Neural crest cell (in vitro differentiated cells): ENCODE results near the gene SYNPO2. TPM values are rescaled to one million over a fixed set of nuclear protein-coding genes. Genes with fewer than 3 reads are reported as not detected.

Experiments used
- DNase-seq: peaks from one replicate; pipeline ENCODE4 v3.0.0; 2021; ENCODE audit warnings: low read depth, mixed read lengths, low spot score
- H3K27ac Mint-ChIP-seq: one replicate; pipeline ENCODE4 v1.8.0; 2021; ENCODE audit warnings: mild to moderate bottlenecking, mixed read lengths; ENCODE audit not compliant: unreplicated experiment
- H3K27me3 Mint-ChIP-seq: 2 replicates; pipeline ENCODE4 v1.8.0; 2021; ENCODE audit warnings: low read depth, mild to moderate bottlenecking, mixed read lengths
- H3K36me3 Mint-ChIP-seq: 2 replicates; pipeline ENCODE4 v1.8.0; 2021; ENCODE audit warnings: low read depth, mild to moderate bottlenecking, mixed read lengths
- H3K4me1 Mint-ChIP-seq: 2 replicates; pipeline ENCODE4 v1.8.0; 2021; ENCODE audit warnings: mixed read lengths
- H3K4me3 Mint-ChIP-seq: one replicate; pipeline ENCODE4 v1.8.0; 2021; ENCODE audit warnings: mild to moderate bottlenecking, mixed read lengths
- H3K9me3 Mint-ChIP-seq: 2 replicates; pipeline ENCODE4 v1.8.0; 2021; ENCODE audit warnings: mixed read lengths
- total RNA-seq: library from RNA; stranded (reverse); gene quantifications from 2 replicates; pipeline ENCODE4 v1.2.1, GENCODE V29; 2021
- TF ChIP-seq, protein P1 (sequence below): fragments of 200-600 bp; sonication (generic); conservative IDR thresholded peaks from 2 replicates; pipeline ENCODE4 v1.5.0; 2021; ENCODE audit warnings: antibody characterized with exemption, mild to moderate bottlenecking

The SYNPO2 gene
- total RNA-seq, 1 donor from 2014 or later, result 0.07 TPM

DNA sequence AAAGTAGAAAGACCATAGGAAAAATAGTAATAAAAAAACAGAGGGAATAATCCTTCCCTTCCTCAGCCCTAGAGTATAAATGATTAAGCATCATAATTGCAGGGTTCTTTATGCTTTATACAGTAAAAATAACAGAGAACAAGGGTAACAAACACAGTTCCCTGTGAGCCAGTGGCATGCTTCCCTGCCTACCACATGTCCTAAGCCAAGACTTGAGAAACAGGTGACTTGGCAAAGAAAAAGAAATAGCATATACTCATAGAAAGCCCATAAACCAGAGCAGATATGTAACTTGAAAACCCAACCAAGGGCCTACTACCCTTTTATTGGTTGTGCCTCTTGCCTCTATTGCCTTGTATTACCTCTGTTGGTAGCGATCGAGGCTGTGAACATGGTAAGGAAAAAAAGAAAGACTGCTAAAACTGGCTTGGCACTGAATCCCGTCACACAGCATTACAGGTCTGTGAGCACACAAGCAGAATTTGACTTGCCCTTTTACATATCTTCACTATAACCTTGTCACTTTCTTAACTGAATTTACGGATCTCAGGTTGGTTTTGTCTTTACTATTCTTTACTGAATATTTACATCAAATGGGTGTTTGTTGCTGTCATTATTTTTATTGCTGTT is 216.1 kb downstream of the SYNPO2 start:
- Mint-ChIP-seq H3K27ac (no peak overlapping the region), H3K4me1 (peaks cover 22% of the 10 kb centered on the region), H3K4me3 (no peak overlapping the region), H3K36me3 (peaks cover 4% of the 10 kb centered on the region), H3K27me3 (no peaks in the 10 kb centered on the region), H3K9me3 (peaks cover 7% of the 10 kb centered on the region)
- DNase-seq, result no peak
- TF ChIP-seq, protein P1, sequence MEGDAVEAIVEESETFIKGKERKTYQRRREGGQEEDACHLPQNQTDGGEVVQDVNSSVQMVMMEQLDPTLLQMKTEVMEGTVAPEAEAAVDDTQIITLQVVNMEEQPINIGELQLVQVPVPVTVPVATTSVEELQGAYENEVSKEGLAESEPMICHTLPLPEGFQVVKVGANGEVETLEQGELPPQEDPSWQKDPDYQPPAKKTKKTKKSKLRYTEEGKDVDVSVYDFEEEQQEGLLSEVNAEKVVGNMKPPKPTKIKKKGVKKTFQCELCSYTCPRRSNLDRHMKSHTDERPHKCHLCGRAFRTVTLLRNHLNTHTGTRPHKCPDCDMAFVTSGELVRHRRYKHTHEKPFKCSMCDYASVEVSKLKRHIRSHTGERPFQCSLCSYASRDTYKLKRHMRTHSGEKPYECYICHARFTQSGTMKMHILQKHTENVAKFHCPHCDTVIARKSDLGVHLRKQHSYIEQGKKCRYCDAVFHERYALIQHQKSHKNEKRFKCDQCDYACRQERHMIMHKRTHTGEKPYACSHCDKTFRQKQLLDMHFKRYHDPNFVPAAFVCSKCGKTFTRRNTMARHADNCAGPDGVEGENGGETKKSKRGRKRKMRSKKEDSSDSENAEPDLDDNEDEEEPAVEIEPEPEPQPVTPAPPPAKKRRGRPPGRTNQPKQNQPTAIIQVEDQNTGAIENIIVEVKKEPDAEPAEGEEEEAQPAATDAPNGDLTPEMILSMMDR, result no peak

DNA sequence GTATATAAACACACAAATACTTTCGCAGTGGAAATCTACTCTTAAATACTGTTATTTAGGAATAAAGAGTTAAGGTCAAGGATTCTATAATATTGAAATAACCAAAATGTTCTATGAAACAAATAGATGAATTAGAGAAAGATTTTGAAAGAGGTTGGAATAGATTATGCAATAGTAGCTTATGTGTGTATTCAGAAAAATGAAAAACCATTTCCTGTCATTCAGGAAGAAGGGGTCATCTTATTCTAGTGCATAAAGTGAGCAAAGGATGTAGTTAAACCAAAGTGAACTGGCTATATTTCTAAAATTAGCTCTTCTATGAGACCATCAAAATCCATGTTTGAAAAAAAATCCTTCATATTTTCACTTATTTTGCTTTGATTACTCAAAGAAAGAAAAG is 217.0 kb downstream of the SYNPO2 start:
- Mint-ChIP-seq H3K36me3 (peaks cover 4% of the 10 kb centered on the region), H3K27me3 (no peaks in the 10 kb centered on the region), H3K9me3 (peaks cover 7% of the 10 kb centered on the region), H3K4me1 (peaks cover 22% of the 10 kb centered on the region), H3K4me3 (no peak overlapping the region), H3K27ac (no peak overlapping the region)
- TF ChIP-seq, protein P1, result no peak
- DNase-seq, result no peak

DNA sequence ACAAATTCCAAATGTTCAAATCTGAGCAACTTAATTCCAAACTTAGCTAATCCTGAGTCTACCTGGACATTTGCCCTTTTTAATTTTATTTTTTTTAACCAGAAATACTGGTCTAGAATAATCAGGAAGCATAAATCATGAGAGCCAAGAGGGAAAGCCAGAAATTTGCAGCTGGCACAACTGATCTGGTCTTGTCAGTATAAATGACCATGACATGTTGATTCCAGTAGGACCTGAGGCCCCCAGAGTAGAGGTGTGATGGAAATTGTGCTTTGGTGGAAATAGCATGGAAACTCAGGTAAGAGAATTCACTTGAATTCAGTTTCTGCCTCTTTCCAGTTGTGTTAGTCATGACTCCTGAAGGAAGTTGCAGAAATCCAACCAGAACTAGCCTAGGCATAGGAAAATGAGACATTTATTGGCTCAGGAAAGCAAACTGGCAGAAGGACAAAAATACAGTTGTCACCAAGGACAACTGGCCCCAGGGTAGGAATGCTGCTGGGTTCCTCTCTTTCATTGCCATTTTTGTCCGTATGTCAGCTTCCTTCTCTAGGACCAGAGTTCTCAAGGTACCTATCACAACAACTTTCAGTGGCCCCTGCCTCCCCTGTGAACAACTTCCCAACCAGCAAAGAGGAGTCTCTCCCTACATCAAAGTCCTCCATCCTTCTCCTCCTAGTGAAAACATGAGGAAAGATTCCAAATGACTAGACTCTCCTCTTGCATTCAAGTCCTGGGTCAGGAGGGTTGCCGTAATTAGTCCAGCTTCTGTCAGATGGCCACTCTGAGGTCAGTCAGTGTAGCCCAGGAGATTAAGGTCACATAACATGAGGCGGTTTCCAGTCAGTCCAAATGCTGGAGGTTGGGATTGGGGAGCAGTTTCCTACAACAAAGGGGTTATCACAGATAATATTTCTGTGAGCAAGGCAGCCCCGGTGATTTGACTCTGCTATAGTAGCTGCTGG is 217.7 kb downstream of the SYNPO2 start:
- peaks cover 22% of the 10 kb centered on the region for H3K4me1 Mint-ChIP-seq
- peak overlapping the region; percentile 92 for H3K27ac Mint-ChIP-seq
- H3K4me3 Mint-ChIP-seq, result no peak overlapping the region
- H3K27me3 Mint-ChIP-seq, result no peaks in the 10 kb centered on the region
- H3K36me3 Mint-ChIP-seq, result peaks cover 4% of the 10 kb centered on the region
- no peak for DNase-seq
- TF ChIP-seq, protein P1, result no peak
- peaks cover 7% of the 10 kb centered on the region for H3K9me3 Mint-ChIP-seq

DNA sequence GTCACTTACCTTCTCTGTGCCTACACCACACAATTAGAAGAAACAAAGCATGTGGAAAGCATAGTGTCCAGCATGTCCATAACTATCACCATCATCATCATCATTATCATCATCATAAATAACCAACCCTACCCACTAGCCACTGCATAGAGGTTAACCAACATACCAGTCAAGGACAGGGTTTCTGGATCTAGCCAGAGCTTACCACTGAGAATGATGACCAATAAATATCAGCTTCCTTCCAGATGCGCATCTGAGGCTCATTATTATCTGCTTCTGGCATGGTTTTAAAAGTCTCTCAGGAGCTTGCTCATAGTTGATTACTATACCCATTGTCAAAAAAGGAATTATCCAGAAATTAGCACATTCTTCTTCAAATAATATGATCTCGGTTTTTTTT is 221.5 kb downstream of the SYNPO2 start:
- no peak overlapping the region for H3K27ac Mint-ChIP-seq
- H3K4me1 Mint-ChIP-seq, result peaks cover 7% of the 10 kb centered on the region
- H3K36me3 Mint-ChIP-seq, result no peaks in the 10 kb centered on the region
- TF ChIP-seq, protein P1, result no peak
- no peaks in the 10 kb centered on the region for H3K27me3 Mint-ChIP-seq
- no peaks in the 10 kb centered on the region for H3K9me3 Mint-ChIP-seq
- no peak for DNase-seq
- no peak overlapping the region for H3K4me3 Mint-ChIP-seq

Other genes starting within 250 kb of the SYNPO2 start
- gene METTL14, start 203.5 kb upstream of the SYNPO2 start, total RNA-seq, result 53.6 and 58.1 TPM in 2 replicates
- 21.2 and 22.9 TPM in 2 replicates for gene SEC24D, start 52.7 kb upstream of the SYNPO2 start, total RNA-seq
- gene MYOZ2, start 247.0 kb downstream of the SYNPO2 start, total RNA-seq, result not detected in 2 replicates